DMS153 treated with DMSO at 0.1 percent for 48 hours (cell line): ENCODE results near the gene INHBB.
"Not testable (repeated sequence)": the region's sequence is repeated elsewhere in the genome, so short reads cannot be mapped to it uniquely, and the experiment has no call there.

Experiments used
- DNase-seq: peaks from one replicate; lab custom pipeline; 2025; ENCODE audit not compliant: unreplicated experiment; lab: John Stamatoyannopoulos, UW

Gene INHBB

DNA sequence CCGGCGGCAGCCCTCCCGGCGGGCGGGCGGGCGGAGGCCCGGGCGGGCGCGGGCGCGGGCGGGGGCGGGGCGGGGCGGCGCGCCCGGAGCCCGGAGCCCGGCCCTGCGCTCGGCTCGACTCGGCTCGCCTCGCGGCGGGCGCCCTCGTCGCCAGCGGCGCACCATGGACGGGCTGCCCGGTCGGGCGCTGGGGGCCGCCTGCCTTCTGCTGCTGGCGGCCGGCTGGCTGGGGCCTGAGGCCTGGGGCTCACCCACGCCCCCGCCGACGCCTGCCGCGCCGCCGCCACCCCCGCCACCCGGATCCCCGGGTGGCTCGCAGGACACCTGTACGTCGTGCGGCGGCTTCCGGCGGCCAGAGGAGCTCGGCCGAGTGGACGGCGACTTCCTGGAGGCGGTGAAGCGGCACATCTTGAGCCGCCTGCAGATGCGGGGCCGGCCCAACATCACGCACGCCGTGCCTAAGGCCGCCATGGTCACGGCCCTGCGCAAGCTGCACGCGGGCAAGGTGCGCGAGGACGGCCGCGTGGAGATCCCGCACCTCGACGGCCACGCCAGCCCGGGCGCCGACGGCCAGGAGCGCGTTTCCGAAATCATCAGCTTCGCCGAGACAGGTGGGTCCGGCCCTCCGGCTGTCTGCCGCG, at the start of gene INHBB:
INHBB (plus strand) TSS at position 111 of the 641 bp plus-strand sequence; CDS start at position 164, 53 bp downstream.
- DNase-seq: peak; percentile 16

DNA sequence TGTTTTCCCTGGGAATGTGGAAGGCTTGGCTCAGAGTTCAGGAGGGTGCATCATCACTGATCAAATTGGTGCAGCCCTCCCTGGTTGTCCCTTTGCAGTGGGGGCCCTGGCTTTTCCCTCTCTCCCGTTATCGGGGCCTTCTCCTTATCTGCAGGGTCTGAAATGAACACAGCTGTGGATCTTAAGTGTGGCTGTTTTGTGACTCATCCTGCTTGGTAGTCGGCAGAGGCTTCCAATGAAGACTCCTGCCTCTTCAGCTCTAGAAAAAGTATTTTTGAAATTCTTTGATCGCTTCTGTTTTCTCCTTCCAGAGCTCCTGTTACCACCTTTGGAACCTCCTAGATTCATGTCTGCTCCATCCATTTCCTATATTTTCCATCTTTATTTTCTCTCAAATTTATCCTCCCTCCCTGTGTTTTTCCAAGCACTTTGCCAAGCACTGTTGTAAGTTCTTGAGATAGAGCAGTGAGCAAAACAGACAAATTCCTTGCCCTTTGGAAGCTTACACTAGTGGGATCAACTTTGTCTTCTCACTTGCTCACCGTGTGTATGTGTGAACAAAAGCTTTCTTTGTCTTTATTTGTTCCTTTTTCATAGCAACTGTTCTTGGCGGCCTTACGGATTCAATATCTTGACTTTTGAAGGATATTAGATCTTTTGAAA, 47.6 kb upstream of the INHBB start:
- no peak for DNase-seq

DNA sequence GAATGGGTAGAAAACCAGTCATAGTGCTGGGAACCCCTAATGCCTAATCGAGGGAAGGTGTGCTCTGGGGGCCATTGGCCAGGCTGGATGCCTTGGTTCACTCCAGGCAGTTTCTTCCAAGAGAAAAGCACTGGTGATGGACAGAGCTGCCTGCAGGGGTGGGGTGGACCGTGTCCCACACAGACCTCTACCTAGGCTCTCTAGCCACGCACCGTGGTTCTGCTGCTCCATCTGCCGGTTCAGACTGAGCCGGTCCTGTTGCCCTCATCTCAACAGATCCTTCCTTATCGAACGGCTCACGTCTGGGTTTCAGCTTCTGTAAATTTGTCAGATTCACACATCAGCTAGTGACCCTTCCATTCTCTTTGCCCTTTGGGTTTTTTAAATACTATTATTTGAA, 46.9 kb upstream of the INHBB start:
- no peak for DNase-seq

DNA sequence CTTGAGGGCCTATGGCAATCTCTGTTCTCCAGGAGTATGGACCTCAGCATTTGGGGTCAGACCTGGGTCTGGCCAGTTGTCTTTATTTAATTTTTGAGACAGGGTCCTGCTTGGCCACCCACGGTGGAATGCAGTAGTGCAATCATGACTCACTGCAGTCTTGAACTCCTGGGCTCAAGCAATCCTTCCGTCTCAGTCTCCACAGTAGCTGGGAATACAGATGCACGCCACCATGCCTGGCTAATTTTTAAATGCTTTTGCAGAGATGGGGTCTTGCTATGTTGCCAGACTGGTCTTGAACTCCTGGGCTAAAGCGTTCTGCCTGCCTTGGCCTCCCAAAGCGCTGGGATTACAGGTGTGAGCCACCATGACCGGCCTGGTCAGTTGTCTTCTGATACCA, 46.4 kb upstream of the INHBB start:
- no peak for DNase-seq

DNA sequence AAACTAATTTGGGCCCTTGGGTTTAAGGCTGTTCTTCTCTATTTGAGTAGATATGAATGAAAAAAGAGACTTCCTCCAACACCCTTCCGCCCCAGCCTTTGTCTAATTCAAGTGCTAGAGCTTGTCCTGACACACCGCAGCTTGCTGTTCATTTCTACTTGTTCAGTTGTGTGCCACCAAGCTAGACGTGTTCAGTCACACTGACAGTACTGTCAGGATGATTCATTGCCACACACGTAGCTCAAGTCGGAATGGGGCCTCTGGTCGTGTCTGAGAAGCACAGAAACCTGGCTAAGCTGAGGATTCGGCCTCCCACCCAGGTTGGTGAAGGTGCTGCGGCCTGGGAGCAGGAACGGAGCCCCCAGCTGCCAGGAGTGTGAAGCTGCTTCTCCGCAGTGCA, 45.6 kb upstream of the INHBB start:
- no peak for DNase-seq

DNA sequence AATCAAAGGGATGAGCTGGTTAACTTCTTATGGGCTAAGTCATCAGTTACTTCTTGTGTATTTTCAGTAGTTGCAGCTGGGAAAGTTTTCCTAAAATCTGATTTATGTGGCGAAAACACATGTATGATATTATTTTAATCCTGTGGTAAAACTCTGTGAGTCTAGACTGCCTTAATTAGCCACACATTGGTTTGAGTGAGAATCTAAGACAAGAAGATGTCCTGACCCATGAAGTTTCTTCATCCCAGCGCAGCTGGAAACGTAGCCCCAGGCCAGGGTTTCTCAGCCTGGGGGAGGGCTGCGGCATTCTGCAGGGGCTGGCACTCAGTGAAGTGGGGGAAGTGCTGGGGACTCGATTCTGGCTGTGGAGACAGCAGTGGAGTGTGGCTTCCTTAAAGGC, 44.7 kb upstream of the INHBB start:
- DNase-seq: no peak

DNA sequence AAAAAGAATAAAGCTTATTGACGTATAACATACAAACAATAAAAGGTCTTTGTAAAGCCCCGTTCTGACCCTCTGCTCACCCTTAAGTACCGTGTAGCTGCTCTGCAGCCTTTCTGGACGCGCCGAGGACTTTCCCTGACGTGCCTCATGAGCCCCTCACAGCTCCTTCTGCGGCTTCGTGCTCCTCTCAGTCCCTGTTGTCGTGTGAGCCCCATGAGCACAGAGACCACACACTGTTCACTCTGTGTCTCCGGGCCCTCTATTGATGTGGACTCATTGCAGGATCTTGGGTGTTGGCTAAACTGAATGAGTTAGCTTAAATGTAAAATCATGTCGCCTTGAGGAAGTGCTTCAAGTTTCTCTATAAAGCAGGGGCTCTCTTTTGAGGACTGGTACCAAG, 43.6 kb upstream of the INHBB start:
- DNase-seq: no peak

DNA sequence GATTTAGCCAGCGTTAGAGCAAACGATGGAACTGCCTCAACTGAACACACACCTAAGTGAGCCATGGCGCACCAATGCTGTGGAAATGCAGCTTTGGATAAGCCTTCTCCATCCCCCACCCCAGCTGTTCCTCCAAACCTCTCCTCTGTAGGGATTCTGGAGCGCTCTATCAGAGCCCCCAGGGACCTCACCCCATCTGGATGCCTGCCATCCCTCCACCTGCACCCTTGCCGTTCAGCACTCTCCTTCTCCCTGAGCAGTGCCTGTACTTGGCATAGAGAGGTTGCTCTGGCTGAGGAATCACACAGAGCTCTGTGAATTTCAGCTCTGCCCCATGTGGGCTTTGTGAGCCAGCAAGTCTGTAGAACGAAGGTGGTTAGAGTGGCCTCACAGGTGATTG, 42.8 kb upstream of the INHBB start:
- DNase-seq: no peak

DNA sequence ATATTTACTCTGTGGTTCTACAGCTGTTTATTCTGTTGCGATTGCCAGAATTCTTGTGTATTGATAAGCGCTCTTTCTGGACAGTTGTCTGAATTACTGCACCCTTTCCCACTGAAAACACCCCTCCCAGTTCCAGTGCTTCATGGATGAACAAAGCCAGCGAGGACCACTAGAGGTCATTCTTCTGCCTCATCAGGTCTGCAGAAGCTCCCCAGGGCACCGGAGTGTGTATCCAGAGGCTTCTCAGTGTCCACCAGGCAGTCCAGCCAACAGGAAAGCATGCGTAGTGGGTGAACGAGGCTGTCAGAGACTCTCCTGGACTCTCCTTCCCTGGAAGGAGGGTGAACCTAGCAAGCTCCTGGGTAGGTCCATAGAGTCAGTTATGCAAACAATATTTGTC, 40.6 kb upstream of the INHBB start:
- DNase-seq: peak; percentile 2

DNA sequence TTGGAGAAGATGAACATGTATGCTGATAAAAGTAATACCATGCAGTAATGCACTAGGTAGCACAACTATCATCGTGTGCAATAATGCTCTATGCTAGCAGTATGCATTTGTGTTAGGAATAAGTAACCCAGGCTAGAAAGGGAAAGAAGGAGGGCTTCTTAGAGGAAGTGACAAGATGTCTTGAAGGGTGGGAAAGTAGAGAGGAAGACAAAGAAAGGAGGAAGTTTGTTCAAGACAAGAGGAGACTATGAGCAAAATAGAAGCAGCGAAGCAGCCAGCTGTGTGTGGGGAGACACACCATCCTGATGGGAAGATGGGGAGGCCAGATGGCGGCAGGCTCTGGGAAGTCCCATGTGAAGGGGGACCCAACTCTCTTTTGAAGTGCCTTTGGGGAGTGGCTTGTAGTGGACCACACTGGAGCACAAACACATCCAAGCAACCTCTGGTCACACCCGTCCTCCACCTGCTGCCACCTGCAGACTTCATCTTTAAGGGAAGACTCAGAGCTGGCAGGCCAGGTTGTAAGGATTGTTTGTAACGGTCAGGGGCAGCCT, 39.9 kb upstream of the INHBB start:
- DNase-seq: no peak

DNA sequence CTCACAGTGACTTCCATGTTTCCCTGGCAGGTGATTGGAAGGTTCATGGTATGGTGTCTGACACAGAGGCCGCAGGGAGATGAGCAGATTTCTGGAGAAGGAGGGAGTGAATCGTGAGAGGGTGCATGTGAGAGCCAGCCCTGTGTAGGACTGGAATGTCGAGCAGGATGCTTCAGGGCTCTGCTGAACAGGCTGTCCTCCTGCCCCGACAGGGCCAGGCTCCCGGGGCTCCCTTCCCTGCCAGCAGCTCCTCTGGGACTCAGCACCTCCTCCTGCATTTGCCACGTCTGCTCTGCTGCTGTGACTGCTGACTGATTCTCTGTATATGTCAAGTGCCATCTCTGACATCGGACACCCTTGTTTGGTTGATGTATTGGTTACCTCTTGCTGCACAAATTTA, 38.5 kb upstream of the INHBB start:
- DNase-seq: no peak

DNA sequence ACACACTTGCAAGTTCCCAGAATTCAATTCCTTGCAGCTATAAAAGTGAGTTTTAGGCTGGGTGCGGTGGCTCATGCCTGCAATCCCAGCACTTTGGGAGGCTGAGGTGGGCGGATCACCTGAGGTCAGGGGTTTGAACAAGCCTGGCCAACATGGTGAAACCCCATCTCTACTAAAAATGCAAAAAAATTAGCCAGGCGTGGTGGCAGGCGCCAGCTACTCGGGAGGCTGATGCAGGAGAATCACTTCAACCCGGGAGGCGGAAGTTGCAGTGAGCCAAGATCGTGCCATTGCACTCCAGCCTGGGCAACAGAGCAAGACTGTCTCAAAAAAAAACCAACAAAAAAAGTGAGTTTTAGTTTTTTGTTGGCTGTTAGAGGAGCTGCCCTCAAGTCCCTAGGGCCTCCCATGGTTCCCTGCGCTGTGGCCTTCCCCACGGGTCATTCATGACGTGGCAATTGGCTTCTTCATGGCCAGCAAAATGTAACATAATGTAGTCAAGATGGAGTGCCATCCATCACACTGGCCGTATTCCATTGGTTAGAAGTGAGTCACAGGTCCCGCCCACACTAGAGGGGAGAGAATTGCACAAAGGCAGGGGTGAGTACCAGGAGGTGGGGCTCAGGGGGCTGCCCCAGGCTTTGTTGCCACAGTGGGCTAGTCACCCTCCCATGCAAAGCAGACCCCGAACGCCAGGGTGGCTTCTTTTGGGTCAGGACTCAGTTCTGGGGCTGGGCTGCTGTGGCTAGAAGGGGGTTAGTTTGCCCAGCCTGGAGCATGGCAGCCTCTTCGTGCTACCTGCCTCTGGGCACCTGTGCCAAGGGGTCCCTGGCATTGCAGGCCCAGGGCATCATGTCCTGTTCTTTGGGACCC, 37.7 kb upstream of the INHBB start:
- DNase-seq: no peak

DNA sequence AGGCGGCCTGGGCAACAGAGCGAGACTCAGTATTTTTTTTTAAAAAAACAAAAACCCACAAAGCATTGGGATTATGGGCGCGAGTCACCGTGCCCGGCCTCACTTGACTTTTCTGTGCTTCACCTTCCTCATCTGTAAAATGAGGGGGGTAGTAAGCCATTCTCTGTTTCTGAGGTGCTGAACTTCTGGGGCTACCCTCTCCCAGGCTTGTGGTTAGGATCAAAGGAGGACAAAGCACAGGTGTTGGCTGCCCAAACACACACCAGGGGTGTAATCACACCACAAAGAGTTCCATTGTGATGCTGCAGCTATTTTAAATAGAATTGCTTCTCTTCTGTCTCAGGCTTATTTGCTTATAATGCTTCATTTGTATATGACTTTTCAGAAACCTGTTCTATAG, 35.8 kb upstream of the INHBB start:
- no peak for DNase-seq

DNA sequence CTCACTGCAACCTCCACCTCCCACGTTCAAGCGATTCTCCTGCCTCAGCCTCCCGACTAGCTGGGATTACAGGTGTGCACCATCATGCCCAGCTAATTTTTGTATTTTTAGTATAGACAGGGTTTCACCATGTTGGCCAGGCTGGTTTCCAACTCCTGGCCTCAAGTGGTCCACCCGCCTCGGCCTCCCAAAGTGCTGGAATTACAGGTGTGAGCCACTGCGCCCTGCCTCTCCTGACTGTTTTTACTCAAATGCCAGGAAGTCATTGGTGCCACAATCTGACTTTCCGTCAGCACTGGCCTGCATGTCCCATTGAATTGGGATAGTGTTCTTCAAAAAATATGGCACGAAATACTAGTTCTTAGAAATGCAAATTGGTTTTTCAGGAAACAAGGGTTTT, 35.1 kb upstream of the INHBB start:
- not testable (repeated sequence) for DNase-seq

DNA sequence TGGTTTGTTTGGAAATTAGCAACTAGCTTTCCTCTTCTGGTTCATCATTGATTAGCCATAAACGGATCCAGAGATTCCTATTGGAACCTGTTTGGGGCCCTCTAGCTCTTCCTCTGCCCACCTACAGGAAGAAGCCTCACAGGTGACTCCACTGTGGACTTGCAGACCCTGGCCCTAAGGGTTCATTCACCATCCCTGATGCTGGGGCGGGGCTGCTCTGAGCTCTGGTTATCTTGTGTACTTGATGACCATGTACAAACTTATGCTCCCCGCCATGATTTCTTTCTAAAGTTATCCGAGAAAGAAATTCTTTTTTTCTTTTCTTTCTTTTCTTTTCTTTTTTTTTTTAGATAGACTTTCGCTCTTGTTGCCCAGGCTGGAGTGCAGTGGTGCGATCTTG, 33.9 kb upstream of the INHBB start:
- no peak for DNase-seq

DNA sequence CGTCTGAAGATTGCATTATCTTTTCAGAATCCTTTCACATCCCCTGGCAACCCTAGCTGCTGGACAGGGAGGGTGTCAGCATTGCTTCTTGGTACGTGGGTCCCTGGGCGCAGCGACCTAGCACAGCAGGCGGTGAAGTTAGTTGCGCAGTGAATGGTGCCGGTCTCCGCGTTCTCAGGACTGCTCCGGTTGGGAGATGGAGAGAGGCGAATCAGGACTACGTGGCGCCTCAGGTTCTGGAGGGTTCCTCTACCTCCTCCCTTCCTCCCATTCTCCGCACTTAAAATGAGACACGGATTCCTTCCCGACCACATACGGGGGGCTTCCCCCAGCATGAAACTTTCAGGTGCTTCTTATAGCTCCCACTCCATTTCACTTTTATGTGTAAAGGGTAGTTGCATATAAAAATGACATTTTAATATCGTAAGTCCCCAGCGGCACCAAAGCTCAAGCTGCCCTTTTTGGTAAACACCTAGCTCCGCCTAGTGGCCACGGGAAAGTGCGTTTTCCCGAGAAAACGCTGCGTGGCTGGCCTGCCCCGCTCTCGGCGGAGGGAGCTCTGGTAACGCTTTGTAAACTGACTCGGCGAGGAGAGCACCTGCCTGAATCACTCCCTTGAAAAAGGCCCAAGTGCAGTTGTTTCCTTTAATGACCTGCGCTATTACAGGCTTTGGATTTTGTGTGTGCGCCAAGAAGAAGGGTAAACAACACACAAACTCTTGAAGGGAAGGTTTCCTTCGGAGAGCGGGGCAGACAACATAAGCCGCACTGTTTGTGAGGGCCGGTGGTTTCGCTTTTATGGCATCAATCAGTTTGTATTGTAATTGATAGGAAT, 32.9 kb upstream of the INHBB start:
- peak; percentile 71 for DNase-seq

DNA sequence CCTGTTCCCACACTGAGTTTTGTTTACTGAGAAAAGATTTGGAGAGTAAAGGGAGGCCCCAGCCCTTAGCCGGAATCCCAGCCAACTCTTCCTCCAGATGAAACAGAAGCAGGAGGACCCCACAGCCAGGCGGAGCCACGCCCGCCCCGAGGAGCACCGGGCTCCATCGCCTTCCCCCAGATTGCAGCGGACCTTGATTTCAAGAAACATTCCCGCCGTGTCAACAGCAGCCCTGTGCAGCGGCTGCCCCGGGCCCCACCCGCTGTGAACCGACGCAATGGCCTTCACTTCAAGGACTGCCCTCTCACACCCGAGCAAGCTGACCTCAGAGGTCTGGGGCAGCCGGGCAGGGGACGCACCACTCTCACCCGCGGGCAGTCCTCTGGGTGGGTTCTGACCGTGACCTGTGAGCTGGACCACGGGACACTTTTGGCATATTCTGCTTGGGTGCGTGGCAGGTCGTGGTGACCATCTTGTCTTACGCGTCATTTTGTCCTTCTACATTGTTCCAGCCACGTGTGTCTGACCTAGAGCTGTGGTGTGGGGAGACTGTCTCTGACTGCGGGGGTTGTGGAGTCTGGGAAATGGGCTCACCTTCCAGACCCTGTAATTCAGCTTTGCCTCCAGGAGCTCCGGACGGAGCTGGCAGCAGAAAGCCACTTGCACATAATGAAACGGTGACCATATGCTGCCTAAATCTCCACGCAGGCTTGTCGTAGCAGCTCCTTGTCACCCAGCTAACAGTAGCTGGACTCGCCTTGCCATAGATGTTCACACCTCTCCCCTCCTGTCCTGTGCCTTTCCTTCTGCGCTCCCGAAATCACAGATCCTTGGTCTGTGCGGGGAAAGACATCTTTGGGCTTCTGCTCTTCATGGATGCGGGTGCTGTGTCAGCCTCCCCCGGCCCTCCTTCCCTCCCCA, 32.0 kb upstream of the INHBB start:
- no peak for DNase-seq

DNA sequence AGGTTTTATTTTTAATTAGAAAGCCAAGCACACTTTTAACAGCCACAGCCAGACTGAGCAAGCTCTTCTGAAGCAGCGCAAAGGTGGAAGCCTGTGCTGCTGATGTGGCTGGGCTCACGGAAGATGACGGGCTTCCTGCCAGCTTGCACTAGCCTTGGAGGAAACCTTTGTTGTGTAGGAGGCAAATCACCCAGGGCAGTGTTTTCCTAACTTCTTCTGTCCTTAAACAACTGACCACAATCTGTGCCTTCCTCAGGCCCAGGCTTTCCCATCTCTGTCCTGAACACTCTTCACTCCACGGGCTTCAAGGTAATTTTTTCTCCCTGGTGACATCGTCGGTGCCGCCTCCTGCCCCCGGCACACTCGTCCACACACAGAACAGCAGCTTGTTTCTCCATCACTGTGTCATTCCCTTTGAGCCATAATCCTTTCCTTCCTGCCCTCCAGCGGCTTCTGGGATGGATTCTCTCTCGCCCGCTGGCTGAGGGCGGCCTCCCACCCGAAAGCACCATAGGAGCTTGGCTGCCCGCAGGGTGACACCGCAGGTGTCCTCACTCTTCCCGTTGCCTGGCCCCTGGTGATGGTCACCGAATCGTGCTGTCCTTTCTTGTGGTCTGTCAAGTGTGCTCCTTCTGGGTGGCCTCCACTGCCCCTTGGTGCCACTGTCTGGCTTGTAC, 31.1 kb upstream of the INHBB start:
- no peak for DNase-seq

DNA sequence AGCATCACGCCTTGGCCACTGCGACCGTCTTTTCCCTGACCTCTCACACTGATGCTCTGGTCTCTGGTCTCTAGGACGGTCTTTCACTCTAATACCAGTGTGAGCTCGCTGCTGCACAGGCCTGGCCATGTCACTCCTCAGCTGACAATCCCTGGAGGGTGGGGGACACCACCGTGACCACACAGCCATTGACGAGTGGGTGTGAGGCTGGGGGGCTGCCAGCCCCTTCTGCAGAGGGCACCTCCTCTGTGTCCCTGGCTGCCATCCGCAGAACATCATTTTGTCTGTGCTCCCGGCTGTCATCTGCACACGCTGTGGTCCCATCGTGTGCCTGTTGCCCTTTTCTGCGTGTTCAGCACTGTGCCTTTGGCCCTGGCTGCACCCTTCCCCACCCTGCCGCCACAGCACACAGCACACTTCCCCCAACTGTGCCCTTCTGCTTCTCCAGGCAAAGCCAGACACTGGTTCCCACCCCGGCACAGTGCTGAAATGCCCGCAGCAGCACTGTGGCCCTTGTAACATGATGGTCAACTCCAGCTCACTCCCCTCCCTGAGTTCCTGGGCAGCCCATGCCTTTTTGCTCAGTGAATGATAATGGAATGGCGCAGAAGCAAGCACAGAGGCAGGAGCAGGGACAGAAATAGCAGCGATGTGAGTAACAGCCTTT, 30.4 kb upstream of the INHBB start:
- no peak for DNase-seq
